GM12878 (cell line): ENCODE results near the gene MAGI1. TPM values are rescaled to one million over a fixed set of nuclear protein-coding genes. Genes with fewer than 3 reads are reported as not detected.

Experiments
- ATAC-seq: fragments of 200-7000 bp; cut with Tn5 transposase; 3 replicates; pipeline ENCODE4 v1.9.1; 2020; ENCODE audit warnings: mild to moderate bottlenecking, moderate library complexity
- BruUV-seq: library from RNA; stranded (reverse); fragments of 400-500 nt; replicated peaks from 2 replicates; lab custom pipeline; 2021; lab: Mats Ljungman, UMichigan
- CTCF ChIA-PET: fragments of 300-600 bp; sonication (Branson Sonifier 250); formaldehyde crosslinking; extraction: SDS; loops from one replicate; lab custom pipeline; 2021; ENCODE audit warnings: inconsistent platforms; lab: Yijun Ruan, JAX
- POLR2A ChIA-PET: fragments of 350-600 bp; formaldehyde crosslinking; extraction: SDS; loops from one replicate; lab custom pipeline; 2021; ENCODE audit warnings: inconsistent platforms; lab: Charles Lee
- RAD21 ChIA-PET: fragments of 300-600 bp; sonication (Branson Sonifier 250); formaldehyde crosslinking; loops from one replicate; lab custom pipeline; 2023; ENCODE audit warnings: antibody characterized with exemption; ENCODE audit not compliant: unreplicated experiment; lab: Charles Lee
- SMC1A ChIA-PET: fragments of 300-600 bp; sonication (Branson Sonifier 250); formaldehyde crosslinking; loops from one replicate; lab custom pipeline; 2023; ENCODE audit not compliant: unreplicated experiment, uncharacterized antibody; lab: Charles Lee
- DNase-seq: peaks from one replicate; pipeline ENCODE4 v3.0.0-alpha.2; 2011; ENCODE audit warnings: low read depth, low spot score
- FAIRE-seq: peaks from 3 replicates; lab custom pipeline; 2011; peaks lifted over from hg19 to GRCh38; lab: Jason Lieb, UNC
- H2AFZ ChIP-seq: 2 replicates; pipeline ENCODE4 v1.6.0; 2011; ENCODE audit warnings: low read depth, low read length, control low read depth; ENCODE audit not compliant: control insufficient read depth
- H3K27ac ChIP-seq: 2 replicates; pipeline ENCODE4 v1.5.1; 2011; ENCODE audit warnings: control low read depth; ENCODE audit not compliant: control insufficient read depth, insufficient read depth
- H3K27me3 ChIP-seq, 2 experiments: replicated peaks in 1 of 2; 2 replicates each; pipeline versions ENCODE4 v1.6.0 to v1.6.1; 2011; ENCODE audit warnings: low read length in 1 of 2; ENCODE audit not compliant: control insufficient read depth in 2 of 2, insufficient read depth in 2 of 2
- H3K36me3 ChIP-seq, 2 experiments: 2 replicates each; pipeline ENCODE4 v1.5.1; 2011; ENCODE audit warnings: low read length in 1 of 2; ENCODE audit not compliant: control insufficient read depth in 2 of 2, insufficient read depth in 2 of 2
- H3K4me1 ChIP-seq: 2 replicates; pipeline ENCODE4 v1.6.1; 2011; ENCODE audit warnings: mild to moderate bottlenecking, low read length, moderate library complexity, mixed read lengths; ENCODE audit not compliant: control insufficient read depth, insufficient read depth
- H3K4me2 ChIP-seq: 2 replicates; pipeline ENCODE4 v1.6.0; 2011; ENCODE audit warnings: control low read depth; ENCODE audit not compliant: control insufficient read depth, insufficient read depth
- H3K4me3 ChIP-seq: fragments of 200-600 bp; sonication (generic); 2 replicates; pipeline ENCODE4 v1.5.1; 2016
- H3K79me2 ChIP-seq: 2 replicates; pipeline ENCODE4 v1.6.0; 2011; ENCODE audit warnings: low read length; ENCODE audit not compliant: control insufficient read depth, insufficient read depth
- H3K9ac ChIP-seq: 2 replicates; pipeline ENCODE4 v1.8.0; 2011; ENCODE audit warnings: low read length, control low read depth, mixed read lengths; ENCODE audit not compliant: control insufficient read depth, insufficient read depth
- H3K9me3 ChIP-seq: replicated peaks from 3 replicates; pipeline ENCODE4 v1.5.1; 2011; ENCODE audit warnings: mild to moderate bottlenecking, low read length; ENCODE audit not compliant: control insufficient read depth, insufficient read depth
- H4K20me1 ChIP-seq: 2 replicates; pipeline ENCODE4 v1.6.0; 2011; ENCODE audit not compliant: control insufficient read depth, insufficient read depth
- ATF2 ChIP-seq: IDR thresholded peaks from 2 replicates; pipeline ENCODE4 v1.6.1; 2012; ENCODE audit warnings: low read length, inconsistent platforms
- CEBPZ ChIP-seq: fragments of 150-350 bp; IDR thresholded peaks from 2 replicates; pipeline ENCODE4 v1.6.1; 2016; ENCODE audit warnings: low read depth, low read length
- FOXM1 ChIP-seq: IDR thresholded peaks from 2 replicates; pipeline ENCODE4 v1.6.1; 2012; ENCODE audit warnings: low read depth, mild to moderate bottlenecking, inconsistent platforms, low read length, moderate library complexity
- IKZF1 ChIP-seq: fragments of 450-650 bp; conservative IDR thresholded peaks from 2 replicates; pipeline ENCODE4 v1.6.1; 2017; ENCODE audit warnings: antibody characterized with exemption, mild to moderate bottlenecking
- LARP7 ChIP-seq: fragments of 450-650 bp; IDR thresholded peaks from 2 replicates; pipeline ENCODE4 v1.6.1; 2017; ENCODE audit warnings: mild to moderate bottlenecking
- NFYA ChIP-seq: IDR thresholded peaks from 2 replicates; pipeline ENCODE4 v1.6.1; 2011; ENCODE audit warnings: low read depth, mild to moderate bottlenecking, low read length, improper control_type of control experiment, borderline replicate concordance
- PBX3 ChIP-seq: IDR thresholded peaks from 2 replicates; pipeline ENCODE4 v1.6.1; 2011; ENCODE audit warnings: mild to moderate bottlenecking, low read depth, low read length, moderate library complexity; ENCODE audit not compliant: insufficient replicate concordance
- POLR2A ChIP-seq: IDR thresholded peaks from 2 replicates; pipeline ENCODE4 v1.6.1; 2011; ENCODE audit warnings: low read depth, mild to moderate bottlenecking, low read length
- POU2F2 ChIP-seq: IDR thresholded peaks from 3 replicates; pipeline ENCODE4 v1.6.1; 2011; ENCODE audit warnings: low read depth, mild to moderate bottlenecking, low read length, borderline replicate concordance
- RBBP5 ChIP-seq: fragments of 200-600 bp; sonication (generic); conservative IDR thresholded peaks from 2 replicates; pipeline ENCODE4 v1.6.1; 2016
- SRF ChIP-seq, 2 experiments: IDR thresholded peaks; 2 replicates each; pipeline ENCODE4 v1.6.1; 2011; ENCODE audit warnings: low read depth in 2 of 2, low read length in 2 of 2, mild to moderate bottlenecking in 1 of 2, moderate library complexity in 1 of 2
- STAT1 ChIP-seq: fragments of 450-650 bp; conservative IDR thresholded peaks from 2 replicates; pipeline ENCODE4 v1.6.1; 2014; ENCODE audit warnings: antibody characterized with exemption, mild to moderate bottlenecking
- SUPT20H ChIP-seq: IDR thresholded peaks from 2 replicates; pipeline ENCODE4 v1.6.1; 2011; ENCODE audit warnings: low read depth, mild to moderate bottlenecking, low read length, moderate library complexity, borderline replicate concordance; ENCODE audit not compliant: control insufficient read depth
- ZBTB4 ChIP-seq: fragments of 450-650 bp; formaldehyde crosslinking; IDR thresholded peaks from 2 replicates; pipeline ENCODE4 v1.4.0; 2022; ENCODE audit warnings: mild to moderate bottlenecking, moderate library complexity
- ZNF217 ChIP-seq: fragments of 450-650 bp; IDR thresholded peaks from 2 replicates; pipeline ENCODE4 v1.6.1; 2017; ENCODE audit warnings: antibody characterized with exemption, mild to moderate bottlenecking
- ZSCAN29 ChIP-seq: fragments of 450-650 bp; IDR thresholded peaks from 2 replicates; pipeline ENCODE4 v1.6.1; 2017; ENCODE audit warnings: mild to moderate bottlenecking, moderate library complexity
- WGBS: methylation state at CpG from one replicate; pipeline ENCODE4 v1.1.6; 2016; ENCODE audit warnings: low lambda C conversion rate; ENCODE audit not compliant: insufficient replicate concordance, insufficient coverage; ENCODE audit errors: missing lambda C conversion rate; 5-methylcytosine and 5-hydroxymethylcytosine counted together
- in situ Hi-C: fragments of 300-500 bp; cut with MboI; formaldehyde crosslinking; loops from 9 replicates; pipeline ENCODE4 v1.14.3; 2018; ENCODE audit warnings: mixed read lengths
- intact Hi-C: fragments of 100-400 bp; cut with micrococcal nuclease; formaldehyde crosslinking; loops from one replicate; pipeline ENCODE4 v1.14.2; 2022; ENCODE audit not compliant: unreplicated experiment
- polyA plus RNA-seq, 11 experiments: library from polyadenylated mRNA; depleted of rRNA in 4 of 11; unstranded in 6 of 11; stranded (reverse) in 5 of 11; fragments of >200 nt; fragmentation: Nextera tagmentation in 4 of 11; fragmentation: Illumina TruSeq in 1 of 11; extraction: Ambion mirVana in 4 of 11; extraction: Trizol in 1 of 11; gene quantifications; 1 replicate in 1 of 11; 2 replicates in 10 of 11; pipeline versions ENCODE4 v1.2.1 to v1.2.3, GENCODE V29; 2011 to 2016; ENCODE audit warnings: inconsistent platforms in 2 of 11, missing spikeins in 2 of 11, low read depth in 1 of 11
- total RNA-seq, 4 experiments: library from RNA; depleted of rRNA in 3 of 4; stranded (reverse); fragments of >200 nt in 3 of 4; fragmentation: Illumina TruSeq in 1 of 4; extraction: Trizol in 1 of 4; gene quantifications; 2 replicates each; pipeline versions ENCODE4 v1.2.1 to v1.2.3, GENCODE V29; 2013 to 2021

MAGI1 gene
- total and polyA plus RNA-seq, 10 of the 15 experiments (the other 5 are each of a cell fraction or from before 2014, with no cell fraction given): 0.02 to 3.3 (median 0.29) TPM; not detected in 1

- ChIA-PET CTCF (no interaction called here), SMC1A (no interaction called here), POLR2A (no interaction called here), RAD21 (no interaction called here)
- no peak overlapping the region for H3K9ac ChIP-seq
- DNase-seq (no peak), FAIRE-seq (no peak), ATAC-seq (no peak)
- 18% methylated on average over 7 of the region's 7 CpGs for WGBS
- H3K27ac ChIP-seq: no peak overlapping the region
- in situ Hi-C loops (no loop called here), intact Hi-C loops (no loop called here)
- no peak overlapping the region for H2AFZ ChIP-seq
- H4K20me1 ChIP-seq: no peaks in the 10 kb centered on the region
- no peaks in the 10 kb centered on the region for H3K79me2 ChIP-seq
- no peaks in the 10 kb centered on the region for H3K27me3 ChIP-seq
- no peaks in the 10 kb centered on the region for H3K36me3 ChIP-seq
- no peak overlapping the region for H3K4me2 ChIP-seq
- H3K4me3 ChIP-seq: no peak overlapping the region
- no peaks in the 10 kb centered on the region for H3K4me1 ChIP-seq
- BruUV-seq: no TSS peak
- H3K9me3 ChIP-seq: no peaks in the 10 kb centered on the region
- no peak for TF ChIP-seq POU2F2
- TF ChIP-seq FOXM1: no peak
- no peak for TF ChIP-seq PBX3
- TF ChIP-seq LARP7: no peak
- no peak for TF ChIP-seq STAT1
- TF ChIP-seq SUPT20H: no peak
- no peak for TF ChIP-seq IKZF1
- no peak for TF ChIP-seq RBBP5
- TF ChIP-seq POLR2A: no peak
- no peak for TF ChIP-seq NFYA
- no peak for TF ChIP-seq CEBPZ
- TF ChIP-seq SRF (IDR thresholded peaks at IDR 0.05; ENCODE audit: low read depth in 2 of 2, low read length in 2 of 2): no peak
- no peak for TF ChIP-seq ZBTB4 (CRISPR knock-in tag)
- no peak for TF ChIP-seq ATF2
- TF ChIP-seq ZSCAN29: no peak
- TF ChIP-seq ZNF217: no peak
These were observed 456.6 kb downstream of the MAGI1 start for GRCh38 chr3:65582012-65582717.
